Activated T-helper 1 cell treated with anti-CD3 and anti-CD28 coated beads, Interleukin-2, amount 50 U/mL, for 16 hours (primary cell): ENCODE measurements around the gene ADAMTS15.

ENCODE experiments used
- DNase-seq, 2 donors: peaks; one replicate each; pipeline ENCODE4 v3.0.0-alpha.2; 2020; ENCODE audit warnings: low read depth in 1 of 2, low spot score in 1 of 2

The ADAMTS15 gene

GRCh38 chr11:130510407-130511006 lies 62.1 kb downstream of the ADAMTS15 start:
- DNase-seq: no peak

- no peak for DNase-seq
Observed at GRCh38 chr11:130511765-130512164, 63.3 kb downstream of the ADAMTS15 start.

- DNase-seq: no peak
Observed at GRCh38 chr11:130512662-130513061, 64.2 kb downstream of the ADAMTS15 start.

- DNase-seq: no peak
Observed at GRCh38 chr11:130513132-130513531, 64.7 kb downstream of the ADAMTS15 start.

DNA sequence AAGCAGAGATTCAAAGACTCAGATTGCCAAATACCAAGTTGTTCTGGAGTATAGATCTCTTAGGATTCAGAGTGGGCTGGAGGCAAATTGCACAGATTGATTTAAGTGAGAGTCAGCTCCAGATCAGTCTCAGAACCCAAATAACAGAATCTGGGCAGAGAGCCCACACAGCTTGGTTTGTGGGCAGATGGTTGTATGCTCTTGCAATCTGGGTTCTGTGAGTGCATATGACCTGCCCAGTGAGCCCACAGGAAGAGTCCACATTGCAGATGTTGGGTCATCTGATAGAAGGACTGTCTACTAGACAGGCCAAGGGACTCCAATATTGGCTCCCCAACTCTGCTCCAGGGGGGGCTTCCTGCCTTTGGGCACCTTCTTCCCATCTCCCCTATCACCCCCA lies 65.9 kb downstream of the ADAMTS15 start:
- DNase-seq: no peak

- DNase-seq: no peak
Observed at GRCh38 chr11:130514851-130515250, 66.4 kb downstream of the ADAMTS15 start.

DNA sequence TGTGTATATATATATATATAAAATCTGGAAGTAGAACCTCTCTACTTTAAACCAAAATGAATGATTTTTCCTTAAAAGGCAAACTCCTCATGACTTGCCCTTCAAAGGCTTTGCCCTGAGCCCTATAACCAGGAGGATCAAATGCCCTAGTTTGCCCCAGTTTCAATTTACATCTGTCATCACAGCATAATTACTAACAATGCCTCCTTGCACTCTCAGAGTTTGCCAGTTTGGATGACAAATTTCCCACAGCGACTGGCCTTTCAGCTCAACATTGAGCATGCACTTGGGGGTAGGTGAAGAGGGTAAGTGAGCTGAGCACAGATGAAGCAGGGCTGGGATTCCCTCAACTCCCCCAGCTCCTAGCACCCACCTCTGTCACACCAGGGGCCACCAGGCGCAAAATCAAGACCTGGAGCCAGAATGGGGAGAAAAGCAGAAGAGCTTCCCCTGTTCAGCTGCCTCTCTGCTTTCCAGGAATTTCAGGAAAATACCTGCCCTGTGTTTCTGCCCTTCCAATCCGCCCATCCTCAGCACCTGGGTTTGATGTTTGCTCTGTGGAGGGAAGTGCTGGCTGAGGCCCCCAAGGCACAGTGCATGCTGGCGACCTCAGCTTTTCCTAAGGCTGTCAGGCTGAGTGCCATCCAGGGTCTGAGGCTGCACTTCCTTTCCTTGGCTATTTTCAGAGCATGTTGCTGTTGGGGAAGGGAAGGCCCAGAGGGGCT lies 67.5 kb downstream of the ADAMTS15 start:
- DNase-seq: no peak

- no peak for DNase-seq
Observed at GRCh38 chr11:130516554-130517505, 68.4 kb downstream of the ADAMTS15 start.

GRCh38 chr11:130518164-130518680 lies 69.8 kb downstream of the ADAMTS15 start:
- no peak for DNase-seq

DNA sequence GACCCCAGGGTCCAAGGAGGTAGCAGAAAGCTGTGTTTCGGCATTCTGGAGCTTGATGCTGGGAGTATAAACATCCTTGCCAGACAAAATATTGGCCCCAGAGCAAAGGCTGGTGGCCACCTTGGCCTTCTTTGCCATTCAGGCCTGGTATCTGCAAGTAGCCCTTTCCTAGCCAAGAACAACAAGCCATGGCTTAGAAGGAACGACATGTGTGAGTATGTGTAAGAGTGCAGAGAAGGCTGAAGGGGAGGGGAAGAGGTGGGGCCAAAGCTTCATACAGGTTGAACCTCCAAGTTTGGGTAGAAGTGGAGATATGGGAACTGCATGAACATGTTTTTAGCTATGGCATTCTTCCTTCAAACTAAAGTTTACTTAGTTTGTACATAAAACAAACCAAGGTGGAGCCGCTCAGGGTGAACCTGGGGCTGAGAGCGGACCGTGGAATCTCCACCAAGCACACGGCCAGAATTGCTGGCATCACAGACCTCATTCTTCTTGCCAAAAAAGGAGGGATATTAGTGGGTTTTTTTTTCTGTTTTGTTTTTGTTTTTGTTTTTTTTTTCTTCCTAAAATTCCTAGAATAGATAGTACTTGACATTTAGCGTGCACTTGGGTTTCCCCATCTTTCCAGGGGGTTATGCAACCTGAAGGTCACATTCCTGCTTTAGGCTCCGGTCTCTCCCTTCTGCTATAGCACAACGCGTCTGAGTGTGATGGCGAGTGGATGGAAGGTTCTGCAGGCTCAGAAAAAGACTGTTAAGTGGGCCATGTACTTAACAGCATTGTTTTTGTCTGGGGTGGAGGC lies 70.9 kb downstream of the ADAMTS15 start:
- no peak for DNase-seq

DNA sequence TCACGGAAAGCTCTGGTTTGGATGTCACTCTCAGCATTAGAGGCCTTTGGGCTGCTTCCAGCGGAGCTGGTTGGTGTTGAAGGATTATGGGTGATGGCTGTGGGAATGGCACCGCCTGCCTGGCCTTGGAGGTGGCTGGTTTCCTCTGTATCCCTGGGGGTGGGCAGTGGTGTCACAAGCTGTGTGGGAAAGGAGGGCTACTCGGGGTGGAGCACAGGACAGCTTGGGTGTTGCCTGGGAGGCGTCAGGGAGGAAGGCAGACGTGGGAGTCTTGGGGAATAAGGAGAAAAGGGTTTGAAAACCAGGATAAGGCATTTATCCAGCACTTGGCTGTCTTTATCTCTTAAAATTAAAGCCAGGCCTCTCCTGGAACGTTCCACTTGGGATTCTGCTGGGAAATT lies 71.8 kb downstream of the ADAMTS15 start:
- no peak for DNase-seq

GRCh38 chr11:130522284-130522961 lies 74.0 kb downstream of the ADAMTS15 start:
- DNase-seq: no peak

GRCh38 chr11:130523166-130523565 lies 74.7 kb downstream of the ADAMTS15 start:
- no peak for DNase-seq

DNA sequence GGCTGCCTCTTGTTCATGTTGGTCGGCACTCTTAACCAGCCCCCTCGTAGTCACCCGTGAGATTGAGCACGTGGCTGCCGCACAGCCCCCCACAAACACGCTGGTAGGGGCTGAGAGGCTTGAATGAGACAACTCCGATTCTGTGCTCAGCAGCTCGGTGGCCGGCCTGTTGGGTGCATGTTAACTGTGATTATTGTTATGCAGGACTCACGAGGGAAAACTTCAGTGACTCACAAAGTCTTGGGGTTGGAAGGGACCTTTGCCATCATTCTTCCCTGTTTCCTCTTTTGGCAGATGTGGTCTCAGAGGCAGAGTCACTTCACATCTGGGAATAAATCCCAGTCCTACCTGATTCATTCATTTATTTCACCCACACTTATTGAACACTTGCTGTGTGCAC lies 75.2 kb downstream of the ADAMTS15 start:
- DNase-seq: no peak

GRCh38 chr11:130524132-130524790 lies 75.8 kb downstream of the ADAMTS15 start:
- DNase-seq: no peak

GRCh38 chr11:130525307-130525706 lies 76.9 kb downstream of the ADAMTS15 start:
- DNase-seq: no peak
